Raji (cell line): Measurements from ENCODE around the gene SIGLEC12.

Experiments used
- POLR2A ChIP-seq: IDR thresholded peaks from 2 replicates; pipeline ENCODE4 v1.6.1; 2011; ENCODE audit warnings: low read depth, low read length, control low read depth; ENCODE audit not compliant: insufficient read depth

Gene SIGLEC12

DNA sequence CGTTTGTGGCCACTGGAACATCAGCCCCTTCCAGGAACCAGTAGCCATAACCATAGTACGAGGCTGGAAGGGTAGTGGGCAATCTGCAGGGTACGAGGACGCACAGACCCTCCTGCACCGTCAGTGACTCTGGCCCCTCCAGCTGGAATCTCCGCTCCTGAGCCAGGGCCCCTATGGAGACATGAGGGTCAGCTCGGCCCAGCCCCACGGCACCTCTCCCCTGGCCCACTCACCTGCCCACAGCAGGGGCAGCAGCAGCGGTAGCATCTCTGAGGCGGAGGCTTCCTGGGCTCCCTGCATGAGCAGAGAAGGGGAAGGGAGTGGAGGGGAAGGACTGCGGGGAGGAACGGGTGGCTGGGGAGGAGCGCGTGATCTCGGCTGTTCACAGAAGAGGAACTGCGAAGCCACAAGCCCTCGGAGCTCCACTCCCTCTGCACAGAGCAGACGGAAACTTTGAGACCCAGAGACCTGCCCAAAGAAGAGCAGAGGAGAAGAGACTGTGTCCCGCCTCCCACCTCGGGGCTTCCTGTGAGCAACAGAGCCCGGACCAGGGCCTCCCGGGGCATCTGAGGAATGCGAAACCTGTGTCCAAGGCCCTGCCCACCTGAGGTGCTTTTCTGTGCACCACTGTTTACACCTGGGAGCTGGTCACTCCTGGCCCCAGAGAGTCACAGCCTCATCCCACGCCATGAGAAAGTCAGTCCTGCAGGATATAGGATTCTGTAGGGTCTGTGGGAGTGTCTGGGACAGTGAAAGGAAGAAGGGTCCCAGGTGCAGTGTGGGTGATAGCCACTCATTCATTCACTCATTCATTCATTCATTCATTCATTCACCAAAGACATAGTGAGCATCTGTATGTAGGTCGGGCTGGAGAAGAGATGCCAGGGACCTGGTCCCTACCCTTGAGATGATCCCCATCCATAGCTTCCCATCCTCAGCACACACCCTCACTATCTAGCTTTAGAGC lies 30.0 kb upstream of the SIGLEC12 start, which contains the start of gene SIGLEC6:
Gene SIGLEC6, minus strand, starts transcription at position 322 of the 967 bp plus-strand sequence. Its CDS starts 22 bp downstream, at position 300.
- no peak for TF ChIP-seq POLR2A

DNA sequence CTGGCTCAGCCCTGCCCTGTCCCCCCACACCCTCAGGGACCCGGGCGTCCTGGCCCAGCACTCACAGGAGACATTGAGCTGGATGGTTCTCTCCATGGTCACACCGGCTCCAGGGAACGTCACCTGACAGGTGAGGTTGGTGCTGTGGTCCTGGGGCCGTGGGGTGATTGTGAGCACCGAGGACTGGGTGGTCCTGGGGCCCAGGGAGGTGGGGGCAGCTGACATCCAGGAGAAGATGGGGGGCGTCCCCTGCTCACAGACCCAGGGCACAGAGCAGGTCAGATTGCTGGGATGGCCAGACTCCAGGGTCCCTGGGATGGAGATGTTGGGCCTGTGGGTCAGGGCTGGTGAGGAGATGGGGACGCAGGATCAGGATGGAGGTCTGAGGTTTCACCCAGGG lies 29.0 kb upstream of the SIGLEC12 start:
- TF ChIP-seq POLR2A: no peak

DNA sequence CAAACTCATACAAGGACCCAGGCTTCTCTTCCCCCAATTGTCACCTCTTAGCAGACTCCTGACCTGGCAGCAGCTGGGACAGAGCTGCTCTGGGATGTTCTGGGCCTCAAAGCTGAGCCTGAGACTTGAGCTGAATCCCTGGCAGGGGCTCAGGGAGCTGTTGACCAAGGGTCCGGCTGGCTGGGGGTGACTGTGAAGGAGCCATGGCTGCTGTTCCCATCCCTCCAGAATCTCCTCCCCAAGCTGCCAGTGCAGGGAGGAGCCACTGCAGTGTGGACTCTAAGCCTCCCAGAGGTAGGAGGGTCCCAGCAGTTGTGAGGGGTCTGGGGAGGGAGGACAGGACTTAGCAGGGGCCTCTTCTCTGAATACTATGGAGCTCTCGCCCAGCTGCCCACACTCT lies 27.7 kb upstream of the SIGLEC12 start:
- TF ChIP-seq POLR2A: no peak

DNA sequence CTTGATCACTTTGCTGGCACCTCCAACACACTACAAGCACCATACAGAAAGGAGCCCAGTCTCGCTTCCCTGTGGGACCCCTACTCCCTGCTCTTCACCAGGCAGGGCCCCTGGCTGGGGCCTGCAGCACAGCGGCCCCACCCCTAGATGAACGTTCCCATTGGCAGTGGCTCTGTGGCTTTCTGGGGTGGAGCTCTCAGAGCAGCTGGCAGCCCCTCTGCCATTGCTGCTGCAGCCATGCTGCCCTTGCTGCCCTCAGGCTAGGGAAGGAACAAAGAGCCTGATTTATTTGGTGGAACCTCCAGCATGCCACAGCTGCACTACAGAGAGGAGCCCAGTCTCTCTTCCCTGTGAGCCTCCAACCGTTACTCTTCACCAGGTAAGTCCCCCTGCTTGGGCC lies 24.1 kb upstream of the SIGLEC12 start:
- no peak for TF ChIP-seq POLR2A

DNA sequence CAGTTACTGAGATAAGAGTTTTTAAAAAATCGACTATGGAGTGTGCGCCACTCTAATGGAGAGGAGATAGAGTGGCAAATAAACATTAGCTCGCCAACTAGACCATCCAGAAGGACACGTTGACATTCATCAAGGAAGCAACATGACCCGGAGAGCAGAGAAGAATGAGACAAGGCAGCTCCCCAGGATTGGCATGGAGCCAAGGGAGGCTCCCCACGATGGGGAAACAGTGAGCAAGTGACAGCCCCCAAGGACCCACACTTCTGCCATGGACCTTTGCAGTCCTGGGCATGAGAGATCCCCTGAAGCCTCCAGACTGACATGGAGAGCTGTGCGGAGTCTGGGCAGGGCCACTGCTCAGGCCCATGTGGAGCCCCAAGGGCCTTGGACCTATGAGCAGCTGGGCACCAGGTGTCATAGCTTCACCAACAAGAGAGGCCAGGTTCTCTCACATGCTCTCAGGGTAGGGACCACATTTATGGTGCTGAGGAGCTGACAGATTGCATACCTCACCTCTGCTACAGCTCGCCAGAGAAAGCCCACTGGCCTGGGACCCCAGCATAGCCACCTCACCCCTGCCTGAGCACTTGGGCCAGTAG lies 23.2 kb upstream of the SIGLEC12 start:
- no peak for TF ChIP-seq POLR2A

DNA sequence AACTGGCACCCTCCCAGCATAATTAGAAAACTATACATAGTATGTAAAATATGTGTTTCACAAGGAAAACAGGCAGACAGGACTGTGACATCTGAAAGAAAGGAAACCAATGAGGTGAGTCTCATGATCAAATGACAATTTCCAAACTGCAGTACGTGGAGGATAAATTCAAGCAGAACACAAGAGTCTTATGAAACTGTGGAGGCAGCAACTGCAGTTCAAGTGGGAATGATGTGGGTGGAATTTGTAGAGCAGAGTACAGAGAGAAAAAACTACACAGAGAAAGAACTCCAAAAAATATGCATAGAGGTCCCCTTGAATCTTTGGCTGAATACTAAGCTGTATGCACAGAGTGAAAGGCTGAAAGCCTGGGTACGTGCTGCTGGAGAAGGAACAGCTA lies 20.2 kb upstream of the SIGLEC12 start:
- TF ChIP-seq POLR2A: no peak

DNA sequence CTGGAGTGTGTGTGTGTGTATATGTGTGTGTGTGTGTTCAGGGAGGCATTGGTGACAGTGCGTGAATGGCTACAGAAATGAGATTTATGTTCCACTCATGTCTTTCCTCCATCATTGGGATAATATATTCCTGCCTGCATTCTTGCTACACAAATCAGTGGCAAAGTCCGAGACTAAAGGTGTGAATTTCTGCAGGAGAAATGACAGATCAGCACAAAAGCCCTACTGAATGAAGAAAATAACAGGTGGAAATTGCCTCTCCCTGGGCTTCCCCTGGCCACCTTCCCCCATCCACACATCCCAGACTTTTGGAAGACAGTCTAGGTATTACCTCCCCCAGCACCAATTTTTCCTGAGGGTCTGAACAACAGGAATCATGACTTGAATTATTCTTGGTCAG lies 19.8 kb upstream of the SIGLEC12 start:
- no peak for TF ChIP-seq POLR2A

DNA sequence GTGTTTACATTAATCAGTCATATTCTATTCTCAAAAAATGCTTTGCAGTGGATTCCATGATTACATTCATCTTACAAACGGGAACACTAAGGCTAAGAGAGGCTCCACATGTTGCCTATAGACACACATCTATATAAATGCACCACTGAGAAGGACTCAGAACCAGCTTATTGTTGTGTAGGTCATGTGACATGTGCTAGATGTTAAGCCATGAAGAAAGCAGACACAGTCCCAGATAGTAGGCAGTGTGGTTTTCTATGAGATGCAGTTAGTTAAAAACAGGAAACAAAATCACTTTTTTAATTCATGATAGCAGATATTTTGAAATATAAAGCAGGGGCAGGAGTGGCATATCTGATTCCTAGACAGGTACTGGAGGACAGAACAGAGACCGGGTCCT lies 19.1 kb upstream of the SIGLEC12 start:
- TF ChIP-seq POLR2A: no peak

DNA sequence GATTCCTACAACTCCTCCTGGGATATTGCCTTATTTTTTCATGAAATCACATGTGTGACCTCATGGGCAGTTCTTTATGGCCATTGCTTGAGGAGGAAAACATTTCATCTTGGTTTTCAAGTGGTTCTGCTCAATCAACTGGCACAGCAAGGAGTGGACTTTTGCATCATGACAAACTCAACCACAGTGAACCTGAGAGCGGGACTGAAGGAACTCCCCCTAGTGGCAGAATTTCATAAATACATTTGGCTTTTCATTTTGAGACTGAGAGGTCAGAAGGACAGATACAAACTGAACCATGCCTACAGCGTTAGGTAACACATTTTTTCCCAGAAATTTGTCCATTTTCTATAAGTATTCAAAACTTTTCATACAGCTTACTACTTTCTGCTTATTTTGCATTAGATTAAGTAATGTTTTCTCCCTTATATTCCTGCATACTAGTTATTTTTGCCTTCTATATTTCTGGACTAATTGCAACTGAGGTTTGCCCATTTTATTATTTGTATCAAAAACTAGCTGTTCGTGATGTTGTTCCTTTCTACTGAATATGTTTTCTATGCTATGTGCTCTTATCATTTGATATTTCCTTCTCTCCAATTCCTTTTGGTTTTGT lies 13.4 kb upstream of the SIGLEC12 start:
- no peak for TF ChIP-seq POLR2A

DNA sequence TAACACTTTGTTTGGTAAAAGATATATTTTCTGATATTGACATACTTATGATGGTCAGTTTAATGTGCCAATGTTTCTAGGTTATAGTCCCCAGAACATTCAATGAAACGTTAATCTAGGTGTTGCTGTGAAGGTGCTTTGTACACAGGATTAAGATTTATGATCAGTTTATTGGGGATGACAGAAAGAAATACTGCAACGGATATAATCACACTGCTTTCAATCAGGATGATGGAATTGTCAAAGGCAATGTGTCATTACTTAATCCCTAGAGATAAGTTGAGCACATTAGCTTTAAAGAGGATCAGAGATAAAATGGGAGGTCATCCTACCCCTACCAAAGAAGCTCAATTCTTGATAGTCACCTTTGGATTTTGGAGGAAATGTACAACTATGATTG lies 12.4 kb upstream of the SIGLEC12 start:
- no peak for TF ChIP-seq POLR2A

DNA sequence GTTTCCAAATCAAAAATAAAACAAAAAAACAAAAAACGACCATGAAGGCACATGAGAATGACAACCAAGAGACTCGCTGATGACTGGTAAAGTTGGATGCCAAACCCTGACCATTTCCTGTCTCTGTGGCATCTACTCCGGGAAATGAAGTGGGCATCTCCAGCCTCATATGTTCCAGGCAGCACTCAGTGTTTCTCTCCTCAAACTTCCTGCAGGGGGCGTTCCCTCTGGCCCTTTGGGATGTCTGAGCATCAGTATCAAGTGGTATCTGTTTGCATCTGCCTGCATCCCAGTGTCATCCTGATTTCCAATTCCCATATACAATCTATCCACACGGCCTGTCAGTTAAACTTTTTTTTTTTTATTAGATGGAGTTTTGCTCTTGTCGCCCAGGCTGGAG lies 9.8 kb upstream of the SIGLEC12 start:
- TF ChIP-seq POLR2A: no peak

DNA sequence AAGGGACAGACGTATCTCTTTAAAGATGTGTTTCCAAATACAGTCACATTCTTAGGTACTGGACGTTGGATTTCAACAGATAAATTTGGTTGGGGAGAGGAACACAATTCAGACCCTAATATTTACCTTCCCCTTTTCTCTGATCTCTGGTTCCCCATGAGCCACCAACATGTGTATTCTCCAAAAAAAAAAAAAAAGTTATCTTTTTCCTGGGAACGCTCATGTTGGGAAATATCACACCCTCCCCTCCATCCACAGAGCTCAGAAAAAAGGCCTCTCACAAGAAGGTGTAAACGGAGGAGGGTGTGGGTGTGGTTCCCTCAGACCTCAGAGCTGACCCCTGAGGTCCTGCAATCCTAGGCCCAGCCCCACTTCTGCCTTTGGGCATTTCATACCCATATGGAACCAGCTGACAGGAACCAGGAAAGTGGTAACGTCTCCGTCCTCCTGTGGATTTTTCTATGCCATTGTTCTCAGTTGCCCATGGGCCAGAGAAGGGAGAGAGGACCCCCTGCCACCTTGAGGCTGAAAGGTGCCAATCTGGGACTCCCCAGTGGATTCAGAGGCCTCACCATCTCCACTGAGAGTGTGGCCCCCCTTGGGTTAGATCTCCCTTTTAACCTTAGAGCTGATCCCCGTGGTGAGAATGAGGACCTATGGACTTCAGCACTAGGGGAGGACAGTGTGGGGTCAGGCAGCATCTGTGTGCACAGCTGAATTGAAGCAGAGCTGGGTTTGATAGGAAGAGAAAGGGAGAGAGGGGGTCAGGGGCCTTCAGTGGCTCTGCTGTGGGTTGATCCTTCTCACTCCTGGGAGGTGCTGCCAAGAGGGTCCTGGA lies 8.4 kb upstream of the SIGLEC12 start:
- no peak for TF ChIP-seq POLR2A

DNA sequence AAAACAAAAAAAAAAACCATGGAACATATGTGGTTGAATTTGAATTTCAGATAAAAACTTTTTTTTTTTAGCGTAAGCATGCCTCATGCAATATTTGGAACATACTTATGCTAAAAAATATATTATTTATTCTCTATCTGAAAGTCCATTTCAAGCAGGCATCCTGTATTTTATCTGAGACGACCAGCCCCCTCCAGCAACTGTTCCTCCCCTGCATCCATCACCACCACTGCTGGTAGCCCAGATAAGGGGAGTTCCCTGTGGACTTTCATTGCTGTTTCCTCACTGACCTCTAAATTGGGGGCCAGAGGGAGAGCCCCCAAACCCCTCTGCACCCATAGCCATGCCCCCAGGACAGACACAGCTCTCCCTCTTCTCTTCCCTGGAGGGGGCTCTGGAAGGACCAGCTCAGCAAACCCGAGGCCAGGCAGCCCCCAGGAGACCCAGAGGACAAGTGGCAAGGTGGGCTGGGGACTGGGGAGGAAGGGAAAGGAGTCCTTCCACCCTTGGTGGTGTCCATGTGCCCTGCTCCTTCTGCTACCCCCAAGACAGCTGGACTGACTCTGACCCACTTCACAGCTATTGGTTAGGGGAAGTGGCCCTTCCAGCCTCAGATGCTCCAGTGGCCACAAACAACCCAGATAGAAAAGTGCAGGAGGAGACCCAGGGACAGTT lies 6.6 kb upstream of the SIGLEC12 start:
- TF ChIP-seq POLR2A: no peak

DNA sequence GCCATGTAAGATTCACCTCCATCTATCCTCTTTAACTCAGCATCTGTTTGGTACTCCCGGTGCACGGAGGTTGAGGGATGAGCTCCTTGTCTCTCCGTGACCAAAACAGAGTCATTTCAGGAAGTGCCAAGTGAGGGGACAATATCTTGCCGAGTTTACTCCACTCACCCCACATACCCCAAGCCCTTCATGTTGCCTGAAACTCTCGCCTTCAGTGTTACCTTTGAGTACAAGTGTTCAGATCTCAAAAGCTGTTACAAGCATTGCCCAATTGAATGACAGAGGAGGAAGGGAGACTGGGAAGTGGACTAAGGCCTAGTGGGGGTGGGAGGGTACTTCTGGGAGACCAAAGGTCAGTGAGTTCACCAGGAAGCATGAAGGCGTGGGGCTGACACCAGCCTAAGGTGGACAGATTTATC lies 6.0 kb upstream of the SIGLEC12 start:
- TF ChIP-seq POLR2A: no peak

DNA sequence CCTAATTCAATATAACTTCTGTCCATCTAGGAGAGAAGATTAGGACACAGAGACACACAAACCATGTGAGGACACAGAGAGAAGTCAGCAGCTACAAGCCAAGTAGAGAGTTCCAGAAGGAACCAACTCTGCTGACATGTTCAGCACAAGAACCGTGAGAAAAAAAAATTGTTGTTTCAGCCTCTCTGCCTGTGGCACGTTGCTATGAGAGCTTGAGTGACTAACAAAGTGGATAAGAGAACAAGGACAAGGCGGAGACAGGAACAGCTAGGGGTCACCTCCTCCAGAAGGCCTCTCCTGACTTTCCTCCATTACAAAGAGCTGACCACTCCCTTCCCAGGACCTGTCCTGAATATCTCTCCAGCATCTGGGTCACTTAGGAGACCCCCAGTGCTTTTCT lies 5.6 kb upstream of the SIGLEC12 start:
- TF ChIP-seq POLR2A: no peak

DNA sequence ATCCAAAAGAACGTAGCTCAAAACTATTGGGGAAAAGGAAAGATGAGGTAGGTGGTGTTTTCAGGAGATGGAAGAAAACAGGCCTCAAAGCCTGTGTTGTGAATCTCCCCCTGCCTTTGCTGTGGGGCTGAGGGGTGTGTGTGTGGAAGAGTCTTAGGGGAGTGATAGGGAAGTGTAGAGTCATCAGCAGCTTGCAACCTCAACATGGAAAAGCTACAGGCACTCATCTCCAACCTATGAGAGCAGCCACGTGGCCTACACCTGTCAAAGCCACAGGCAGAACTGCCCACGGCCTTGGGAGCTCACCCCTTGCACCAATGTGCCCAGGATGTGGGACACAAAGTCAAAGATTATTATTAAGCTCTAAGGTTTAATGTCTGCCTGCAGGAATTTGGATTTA lies 4.3 kb upstream of the SIGLEC12 start:
- no peak for TF ChIP-seq POLR2A
